GM12875 (cell line): ENCODE data around the gene NR3C2.

Source experiments
- H3K4me3 ChIP-seq: one replicate; pipeline ENCODE4 v1.5.1; 2011; ENCODE audit warnings: low read depth, low read length, control low read depth
- TF ChIP-seq, protein P1 (sequence below): IDR thresholded peaks from 2 replicates; pipeline ENCODE4 v1.5.1; 2011; ENCODE audit warnings: low read depth, mild to moderate bottlenecking, control low read depth, inconsistent platforms, low read length, moderate library complexity, borderline replicate concordance; ENCODE audit not compliant: insufficient read depth

The NR3C2 gene

DNA sequence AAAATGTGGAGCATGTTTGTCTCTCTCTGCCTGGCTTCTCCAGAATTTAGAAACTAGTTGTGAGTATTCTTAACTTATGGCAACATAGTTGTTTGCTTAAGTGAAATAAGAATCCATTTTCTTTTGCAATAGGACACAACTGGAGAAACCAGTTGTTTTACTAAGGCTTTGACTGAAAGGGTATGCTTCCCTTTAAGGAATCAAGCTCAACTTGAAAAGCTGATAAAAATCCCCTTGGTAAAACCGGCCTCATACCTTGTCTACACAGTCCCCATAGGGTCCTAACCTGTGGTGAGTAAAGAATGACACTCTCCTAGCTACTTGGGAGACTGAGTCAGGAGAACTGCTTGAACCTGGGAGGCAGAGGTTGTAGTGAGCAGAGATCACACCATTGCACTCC, 139.8 kb downstream of the NR3C2 start:
- TF ChIP-seq, protein P1, sequence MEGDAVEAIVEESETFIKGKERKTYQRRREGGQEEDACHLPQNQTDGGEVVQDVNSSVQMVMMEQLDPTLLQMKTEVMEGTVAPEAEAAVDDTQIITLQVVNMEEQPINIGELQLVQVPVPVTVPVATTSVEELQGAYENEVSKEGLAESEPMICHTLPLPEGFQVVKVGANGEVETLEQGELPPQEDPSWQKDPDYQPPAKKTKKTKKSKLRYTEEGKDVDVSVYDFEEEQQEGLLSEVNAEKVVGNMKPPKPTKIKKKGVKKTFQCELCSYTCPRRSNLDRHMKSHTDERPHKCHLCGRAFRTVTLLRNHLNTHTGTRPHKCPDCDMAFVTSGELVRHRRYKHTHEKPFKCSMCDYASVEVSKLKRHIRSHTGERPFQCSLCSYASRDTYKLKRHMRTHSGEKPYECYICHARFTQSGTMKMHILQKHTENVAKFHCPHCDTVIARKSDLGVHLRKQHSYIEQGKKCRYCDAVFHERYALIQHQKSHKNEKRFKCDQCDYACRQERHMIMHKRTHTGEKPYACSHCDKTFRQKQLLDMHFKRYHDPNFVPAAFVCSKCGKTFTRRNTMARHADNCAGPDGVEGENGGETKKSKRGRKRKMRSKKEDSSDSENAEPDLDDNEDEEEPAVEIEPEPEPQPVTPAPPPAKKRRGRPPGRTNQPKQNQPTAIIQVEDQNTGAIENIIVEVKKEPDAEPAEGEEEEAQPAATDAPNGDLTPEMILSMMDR, result no peak
- no peak overlapping the region for H3K4me3 ChIP-seq

DNA sequence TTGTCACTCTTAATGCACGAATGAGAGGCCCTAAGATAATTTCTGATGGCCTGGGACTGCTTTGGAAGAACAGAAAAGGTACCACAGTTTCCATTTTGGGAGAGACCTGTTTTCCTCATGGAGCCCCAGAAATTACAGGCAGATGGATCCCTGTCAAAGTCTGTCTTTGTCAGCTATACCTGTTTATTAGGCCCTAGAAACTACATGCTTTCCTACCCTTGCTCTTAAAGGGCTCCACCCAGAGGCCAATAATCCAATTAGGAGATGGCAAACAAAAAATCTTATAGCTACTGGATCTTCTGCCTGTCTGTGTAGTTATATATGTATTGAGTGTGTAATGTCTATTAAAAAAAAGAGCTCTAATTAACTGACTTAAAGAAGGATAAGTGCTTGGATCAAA, 141.3 kb downstream of the NR3C2 start:
- no peak overlapping the region for H3K4me3 ChIP-seq

DNA sequence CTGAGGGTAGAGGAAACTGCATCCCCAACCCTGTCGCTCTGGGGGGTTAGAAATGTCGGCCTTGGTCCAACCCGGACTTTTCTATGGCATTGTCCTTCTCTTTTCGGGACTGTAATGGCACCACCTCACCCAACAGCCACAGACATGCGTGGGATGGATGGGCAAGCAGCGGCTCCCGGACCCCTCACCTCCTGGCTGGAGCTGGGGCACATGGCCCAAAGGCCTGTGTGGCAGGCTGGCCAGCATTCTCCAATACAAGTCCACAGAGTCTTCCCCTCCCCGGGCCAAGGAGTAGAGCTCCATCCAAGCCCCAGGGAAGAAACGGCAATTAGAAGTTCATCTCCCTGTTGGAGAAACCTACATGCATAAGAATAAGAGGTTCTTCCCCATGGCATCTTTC, 142.9 kb downstream of the NR3C2 start:
- TF ChIP-seq, protein P1, result no peak
- H3K4me3 ChIP-seq, result no peak overlapping the region

More for the DNA sequence above, 141.3 kb downstream of the NR3C2 start:
- TF ChIP-seq, protein P1, result no peak

DNA sequence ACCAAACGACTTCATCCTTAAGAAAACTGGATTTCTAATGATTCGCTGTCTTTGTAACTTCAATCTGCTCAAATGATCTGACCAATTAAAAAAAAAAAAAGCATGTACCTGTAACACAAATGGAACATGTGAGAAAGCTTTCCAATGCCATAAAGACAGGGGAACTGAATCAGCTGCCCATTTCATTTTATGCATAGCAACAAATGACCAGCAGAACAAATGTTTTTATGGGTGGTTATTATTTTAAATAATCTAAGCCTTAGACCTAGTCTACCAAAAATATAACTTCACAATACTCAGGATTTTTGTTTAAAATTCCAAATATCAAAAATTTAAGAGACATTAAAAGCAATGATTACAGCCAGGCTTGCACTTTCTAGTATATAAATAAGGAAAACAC, 145.7 kb downstream of the NR3C2 start:
- TF ChIP-seq, protein P1, result no peak

DNA sequence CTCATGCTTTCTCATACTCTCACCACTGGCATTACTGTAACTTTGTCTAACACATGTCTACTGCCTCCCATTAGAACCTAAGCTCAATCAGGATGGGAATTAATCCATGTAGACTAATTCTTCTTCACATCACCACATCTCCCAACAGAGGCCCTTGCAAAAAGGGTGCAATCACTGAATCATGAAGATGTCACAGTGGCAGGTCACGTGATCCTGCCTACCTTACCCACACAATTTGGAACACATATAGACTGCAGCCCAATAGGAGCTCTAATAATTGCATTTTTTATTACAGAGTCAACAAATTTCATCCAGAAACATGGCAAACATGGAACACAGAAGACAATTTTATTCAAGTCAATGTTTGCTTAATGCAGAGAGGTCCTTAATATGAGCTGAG, 146.6 kb downstream of the NR3C2 start:
- no peak overlapping the region for H3K4me3 ChIP-seq
- TF ChIP-seq, protein P1, result no peak

More for the DNA sequence above, 145.7 kb downstream of the NR3C2 start:
- H3K4me3 ChIP-seq, result no peak overlapping the region

DNA sequence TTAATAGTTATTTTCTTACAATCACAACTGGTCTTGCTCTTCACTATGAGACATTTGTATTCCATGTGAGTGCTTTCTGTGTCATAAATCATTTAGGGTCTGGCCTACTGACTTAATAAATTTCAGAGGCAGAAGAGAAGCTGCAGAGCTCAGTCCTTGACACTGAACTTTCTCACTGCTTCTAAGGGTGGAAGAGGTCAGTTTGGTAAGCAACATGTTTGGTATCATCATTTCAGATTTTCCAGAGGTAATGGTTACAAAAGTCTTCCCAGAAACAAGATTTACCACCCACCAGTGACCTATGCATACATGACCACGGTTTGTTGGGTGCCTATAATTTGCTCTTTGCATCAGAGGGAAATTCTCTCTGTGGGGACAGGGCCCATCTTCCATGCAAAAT, 148.6 kb downstream of the NR3C2 start:
- TF ChIP-seq, protein P1, result no peak
- H3K4me3 ChIP-seq, result no peak overlapping the region

DNA sequence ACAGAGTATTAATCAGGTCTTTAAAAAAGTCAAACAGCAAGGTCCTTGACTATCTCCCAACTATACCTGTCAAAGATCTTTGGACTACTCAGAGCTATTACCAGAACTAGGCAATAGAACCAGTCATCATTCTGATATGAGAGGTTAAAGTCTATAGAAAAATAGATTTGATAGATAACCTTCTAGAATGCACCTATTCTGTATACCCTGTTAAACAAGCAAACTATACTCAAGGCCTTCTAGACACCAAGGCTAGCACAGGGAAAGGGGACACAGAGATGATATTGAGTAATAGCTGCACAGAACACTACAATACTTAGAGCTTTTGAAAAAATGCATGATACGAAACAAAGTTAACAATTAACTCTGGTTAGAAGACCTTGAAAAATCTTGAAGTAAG, 149.5 kb downstream of the NR3C2 start:
- no peak overlapping the region for H3K4me3 ChIP-seq
- TF ChIP-seq, protein P1, result no peak
